ENCODE results near the gene TBXT. TPM values are rescaled to one million over a fixed set of nuclear protein-coding genes. Genes with fewer than 3 reads are reported as not detected.

The TBXT gene
- total RNA-seq, 4 donors from 2014 or later = not detected

GRCh38 chr6:166174031-166174430 is 6.4 kb upstream of the TBXT start:
- no peak overlapping the region for H3K4me3 ChIP-seq
- no peak for DNase-seq
- intact Hi-C loops (cut with DNase I; ENCODE audit: low total_unique reads) = no loop called here
- no peaks in the 10 kb centered on the region for H3K9me3 ChIP-seq
- in situ Hi-C loops (cut with MboI; ENCODE audit: low pct_ligation_motif_present in 1 of 4, low pct_unique_long_range_greater_than_20kb in 1 of 4, low sequenced_read_pairs in 3 of 4) = no loop called here
- H3K36me3 ChIP-seq = no peaks in the 10 kb centered on the region
- peaks cover 0 to 10% (median 1%) of the 10 kb centered on the region in 4 donors for H3K4me1 ChIP-seq
- H3K27me3 ChIP-seq = peaks cover 55% of the 10 kb centered on the region
- H3K27ac ChIP-seq = no peak overlapping the region
- no peak for TF ChIP-seq POLR2A (IDR thresholded peaks at IDR 0.05)
- TF ChIP-seq, protein P1, sequence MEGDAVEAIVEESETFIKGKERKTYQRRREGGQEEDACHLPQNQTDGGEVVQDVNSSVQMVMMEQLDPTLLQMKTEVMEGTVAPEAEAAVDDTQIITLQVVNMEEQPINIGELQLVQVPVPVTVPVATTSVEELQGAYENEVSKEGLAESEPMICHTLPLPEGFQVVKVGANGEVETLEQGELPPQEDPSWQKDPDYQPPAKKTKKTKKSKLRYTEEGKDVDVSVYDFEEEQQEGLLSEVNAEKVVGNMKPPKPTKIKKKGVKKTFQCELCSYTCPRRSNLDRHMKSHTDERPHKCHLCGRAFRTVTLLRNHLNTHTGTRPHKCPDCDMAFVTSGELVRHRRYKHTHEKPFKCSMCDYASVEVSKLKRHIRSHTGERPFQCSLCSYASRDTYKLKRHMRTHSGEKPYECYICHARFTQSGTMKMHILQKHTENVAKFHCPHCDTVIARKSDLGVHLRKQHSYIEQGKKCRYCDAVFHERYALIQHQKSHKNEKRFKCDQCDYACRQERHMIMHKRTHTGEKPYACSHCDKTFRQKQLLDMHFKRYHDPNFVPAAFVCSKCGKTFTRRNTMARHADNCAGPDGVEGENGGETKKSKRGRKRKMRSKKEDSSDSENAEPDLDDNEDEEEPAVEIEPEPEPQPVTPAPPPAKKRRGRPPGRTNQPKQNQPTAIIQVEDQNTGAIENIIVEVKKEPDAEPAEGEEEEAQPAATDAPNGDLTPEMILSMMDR (IDR thresholded peaks at IDR 0.05) = no peak
- TF ChIP-seq EP300 (IDR thresholded peaks at IDR 0.05; ENCODE audit: low read depth) = no peak
- no peak for TF ChIP-seq POLR2AphosphoS5 (IDR thresholded peaks at IDR 0.05)
- 38 to 49% methylated on average over 5 of the region's 5 CpGs for WGBS, 2 donors (ENCODE audit: low coverage in 1 of 2)

DNA sequence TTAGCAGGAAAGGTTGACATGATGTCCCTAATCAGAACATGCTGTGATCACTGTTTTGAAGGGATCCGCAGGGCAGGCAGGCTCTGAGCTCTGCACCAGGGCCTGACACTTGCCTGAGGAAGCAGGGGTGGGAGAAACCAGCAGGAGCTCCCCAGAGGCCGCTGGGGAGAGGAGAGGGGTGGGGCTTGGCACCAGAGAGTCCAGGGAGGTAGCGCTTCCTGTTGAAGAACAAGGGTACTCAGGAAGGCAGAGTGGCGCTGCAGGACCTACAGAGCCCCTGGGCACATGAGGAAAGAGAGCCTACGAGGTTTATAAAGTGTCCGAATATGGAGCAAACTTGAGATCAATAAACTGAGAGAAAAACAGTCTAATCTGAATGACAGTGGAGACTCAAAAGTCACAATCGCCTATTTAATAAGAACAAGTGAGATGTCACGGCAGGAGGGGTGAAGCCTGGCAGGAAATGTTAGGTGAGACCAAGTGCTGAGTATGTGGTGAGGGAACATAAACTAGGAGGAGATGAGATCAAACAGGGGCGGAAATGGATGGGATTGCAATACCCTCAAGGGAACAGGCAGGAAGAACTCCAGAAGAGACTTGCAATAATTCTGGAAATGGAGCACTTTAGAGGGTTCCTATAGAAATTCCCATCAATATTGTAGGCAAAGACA is 5.8 kb upstream of the TBXT start:
- Histone ChIP-seq H3K36me3 (no peaks in the 10 kb centered on the region), H3K4me1 (peaks cover 0 to 16% (median 7%) of the 10 kb centered on the region in 4 donors), H3K27ac (no peak overlapping the region), H3K27me3 (peaks cover 61% of the 10 kb centered on the region), H3K9me3 (no peaks in the 10 kb centered on the region), H3K4me3 (no peak overlapping the region)
- in situ Hi-C loops (cut with MboI; ENCODE audit: low pct_ligation_motif_present in 1 of 4, low pct_unique_long_range_greater_than_20kb in 1 of 4, low sequenced_read_pairs in 3 of 4) (no loop called here), intact Hi-C loops (cut with DNase I; ENCODE audit: low total_unique reads) (no loop called here)
- no peak for DNase-seq
- 10 to 11% methylated on average over 6 to 9 of the region's 9 CpGs for WGBS, 2 donors (ENCODE audit: low coverage in 1 of 2)
- TF ChIP-seq EP300 (IDR thresholded peaks at IDR 0.05; ENCODE audit: low read depth) = no peak
- TF ChIP-seq POLR2AphosphoS5 (IDR thresholded peaks at IDR 0.05) = no peak
- no peak for TF ChIP-seq POLR2A (IDR thresholded peaks at IDR 0.05)
- TF ChIP-seq, protein P1 (IDR thresholded peaks at IDR 0.05) = no peak

DNA sequence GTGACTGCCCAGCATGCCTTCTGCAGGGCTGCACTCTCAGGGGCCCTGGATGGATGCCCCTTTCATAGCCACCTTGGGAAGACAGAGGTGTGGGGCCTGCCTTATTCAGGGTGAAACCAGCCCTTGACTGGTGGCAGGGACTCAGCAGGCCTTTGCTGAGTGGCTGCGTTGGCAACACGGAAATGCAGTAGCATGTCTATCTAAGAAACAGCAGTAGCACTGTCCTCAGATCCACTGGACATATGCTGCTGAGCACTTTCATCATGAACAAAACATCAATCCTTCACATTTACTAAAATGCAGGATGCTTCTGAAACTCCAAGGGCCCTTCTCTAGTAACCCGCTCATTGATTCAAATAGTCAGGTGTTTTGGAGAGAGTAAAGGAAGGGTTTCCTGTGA is 4.9 kb upstream of the TBXT start:
- Histone ChIP-seq H3K27me3 (peaks cover 70% of the 10 kb centered on the region), H3K36me3 (no peaks in the 10 kb centered on the region), H3K27ac (no peak overlapping the region), H3K4me3 (no peak overlapping the region), H3K4me1 (peaks cover 4 to 25% (median 16%) of the 10 kb centered on the region in 4 donors), H3K9me3 (no peaks in the 10 kb centered on the region)
- WGBS, 2 donors (ENCODE audit: low coverage in 1 of 2) = 92 to 100% methylated on average over 1 to 3 of the region's 3 CpGs
- TF ChIP-seq, protein P1 (IDR thresholded peaks at IDR 0.05) = no peak
- TF ChIP-seq EP300 (IDR thresholded peaks at IDR 0.05; ENCODE audit: low read depth) = no peak
- intact Hi-C loops (cut with DNase I; ENCODE audit: low total_unique reads) (no loop called here), in situ Hi-C loops (cut with MboI; ENCODE audit: low pct_ligation_motif_present in 1 of 4, low pct_unique_long_range_greater_than_20kb in 1 of 4, low sequenced_read_pairs in 3 of 4) (no loop called here)
- DNase-seq = no peak

- Histone ChIP-seq H3K27ac (no peak overlapping the region), H3K27me3 (peaks cover 98% of the 10 kb centered on the region), H3K4me1 (peaks cover 7 to 34% (median 20%) of the 10 kb centered on the region in 4 donors), H3K4me3 (no peak overlapping the region), H3K36me3 (no peaks in the 10 kb centered on the region), H3K9me3 (no peaks in the 10 kb centered on the region)
- no peak for TF ChIP-seq EP300 (IDR thresholded peaks at IDR 0.05; ENCODE audit: low read depth)
- no peak for TF ChIP-seq POLR2A (IDR thresholded peaks at IDR 0.05)
- TF ChIP-seq, protein P1 (IDR thresholded peaks at IDR 0.05) = no peak
- TF ChIP-seq POLR2AphosphoS5 (IDR thresholded peaks at IDR 0.05) = no peak
- intact Hi-C loops (cut with DNase I; ENCODE audit: low total_unique reads) = no loop called here
- no peak for DNase-seq
- in situ Hi-C loops (cut with MboI; ENCODE audit: low pct_ligation_motif_present in 1 of 4, low pct_unique_long_range_greater_than_20kb in 1 of 4, low sequenced_read_pairs in 3 of 4) = no loop called here
- 16 to 22% methylated on average over 19 to 41 of the region's 41 CpGs for WGBS, 2 donors (ENCODE audit: low coverage in 1 of 2)
Observed at GRCh38 chr6:166169549-166170421, 2.1 kb upstream of the TBXT start.

Data from transverse colon (tissue), 4 donors.